Measurements from ENCODE around the gene RBFOX1. TPM values are rescaled to one million over a fixed set of nuclear protein-coding genes. Genes with fewer than 3 reads are reported as not detected.

Gene RBFOX1
- total RNA-seq, 1 experiment from 2014 or later = not detected

DNA sequence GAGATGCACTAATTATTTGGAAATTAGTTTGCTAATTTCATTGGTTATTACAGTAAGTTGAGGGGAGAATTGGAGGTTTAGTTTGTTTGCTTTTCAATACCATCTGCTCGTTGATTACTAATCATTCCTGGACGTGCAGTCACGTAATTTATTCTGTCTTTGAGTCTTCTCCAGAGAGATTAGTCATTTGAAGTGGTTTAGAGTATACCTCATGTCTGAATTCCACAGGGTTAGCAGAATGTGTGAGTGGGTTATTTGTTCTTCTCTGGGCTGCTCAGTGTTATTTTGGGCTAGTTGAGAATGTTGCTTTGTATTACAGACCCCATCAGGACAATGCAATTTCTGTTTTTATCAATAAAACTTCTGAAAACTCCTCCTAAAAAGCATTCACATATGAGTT lies 265.0 kb downstream of the RBFOX1 start:
- DNase-seq (ENCODE audit: low read depth, low spot score) (no peak), ATAC-seq (no peak)
- H3K9ac ChIP-seq (ENCODE audit: low read length) = no peak overlapping the region
- H2AFZ ChIP-seq (ENCODE audit: low read depth, low read length, poor library complexity, severe bottlenecking) = no peak overlapping the region
- no peaks in the 10 kb centered on the region for H3K27me3 ChIP-seq (ENCODE audit: insufficient read depth, low read length)
- no peaks in the 10 kb centered on the region for H3K9me2 ChIP-seq (ENCODE audit: insufficient read depth)
- no peak overlapping the region for H3K4me3 ChIP-seq (replicated peaks in 1 of 2; ENCODE audit: low read depth in 1 of 2, low read length in 2 of 2)
- RAD21 ChIA-PET (ENCODE audit: low non-redundant PET in 1 of 2, low total read pairs in 2 of 2, uncharacterized antibody in 2 of 2, unreplicated experiment in 2 of 2) = no interaction called here
- no peaks in the 10 kb centered on the region for H3K36me3 ChIP-seq (ENCODE audit: control insufficient read depth in 1 of 2, insufficient read depth in 2 of 2, low read length in 2 of 2)
- peaks cover 9 to 17% of the 10 kb centered on the region in 2 experiments; a peak in 2 of 4 replicates for H3K9me3 ChIP-seq (ENCODE audit: control insufficient read depth in 1 of 2, insufficient read depth in 1 of 2, low read depth in 1 of 2, low read length in 2 of 2)
- BruUV-seq (replicated peaks) = no TSS peak
- H3K27ac ChIP-seq (ENCODE audit: low read depth, low read length) = no peak overlapping the region
- TF ChIP-seq MAX (IDR thresholded peaks at IDR 0.05) = no peak
- POLR2A ChIA-PET = no interaction called here
- CTCF ChIA-PET = no interaction called here
- H4K20me1 ChIP-seq (ENCODE audit: insufficient read depth) = no peaks in the 10 kb centered on the region
- no peaks in the 10 kb centered on the region for H3K79me2 ChIP-seq (ENCODE audit: insufficient read depth, low read length)
- no peaks in the 10 kb centered on the region for H3K4me1 ChIP-seq (ENCODE audit: control insufficient read depth in 1 of 2, insufficient read depth in 2 of 2, low read length in 2 of 2)
- no peak overlapping the region for H3K4me2 ChIP-seq (ENCODE audit: low read length)
- intact Hi-C loops (cut with micrococcal nuclease) = no loop called here

- Histone ChIP-seq H4K20me1 (ENCODE audit: insufficient read depth) (no peaks in the 10 kb centered on the region), H3K36me3 (ENCODE audit: control insufficient read depth in 1 of 2, insufficient read depth in 2 of 2, low read length in 2 of 2) (no peaks in the 10 kb centered on the region), H3K9me3 (ENCODE audit: control insufficient read depth in 1 of 2, insufficient read depth in 1 of 2, low read depth in 1 of 2, low read length in 2 of 2) (peaks cover 12 to 13% of the 10 kb centered on the region in 2 experiments; a peak in 2 of 4 replicates), H3K4me2 (ENCODE audit: low read length) (no peak overlapping the region), H3K9ac (ENCODE audit: low read length) (no peak overlapping the region), H3K79me2 (ENCODE audit: insufficient read depth, low read length) (no peaks in the 10 kb centered on the region), H3K27me3 (ENCODE audit: insufficient read depth, low read length) (no peaks in the 10 kb centered on the region), H3K27ac (ENCODE audit: low read depth, low read length) (no peak overlapping the region), H2AFZ (ENCODE audit: low read depth, low read length, poor library complexity, severe bottlenecking) (no peak overlapping the region), H3K9me2 (ENCODE audit: insufficient read depth) (no peaks in the 10 kb centered on the region), H3K4me3 (replicated peaks in 1 of 2; ENCODE audit: low read depth in 1 of 2, low read length in 2 of 2) (no peak overlapping the region), H3K4me1 (ENCODE audit: control insufficient read depth in 1 of 2, insufficient read depth in 2 of 2, low read length in 2 of 2) (no peaks in the 10 kb centered on the region)
- no TSS peak for BruUV-seq (replicated peaks)
- ChIA-PET CTCF (no interaction called here), RAD21 (ENCODE audit: low non-redundant PET in 1 of 2, low total read pairs in 2 of 2, uncharacterized antibody in 2 of 2, unreplicated experiment in 2 of 2) (no interaction called here), POLR2A (no interaction called here)
- ATAC-seq (no peak), DNase-seq (ENCODE audit: low read depth, low spot score) (no peak)
- no peak for TF ChIP-seq EZH2phosphoT487 (IDR thresholded peaks at IDR 0.05; ENCODE audit: borderline replicate concordance)
- intact Hi-C loops (cut with micrococcal nuclease) = no loop called here
These were observed 268.5 kb downstream of the RBFOX1 start for GRCh38 chr16:7601100-7601499.
